ENCODE results near the gene SGSM1.

DNA sequence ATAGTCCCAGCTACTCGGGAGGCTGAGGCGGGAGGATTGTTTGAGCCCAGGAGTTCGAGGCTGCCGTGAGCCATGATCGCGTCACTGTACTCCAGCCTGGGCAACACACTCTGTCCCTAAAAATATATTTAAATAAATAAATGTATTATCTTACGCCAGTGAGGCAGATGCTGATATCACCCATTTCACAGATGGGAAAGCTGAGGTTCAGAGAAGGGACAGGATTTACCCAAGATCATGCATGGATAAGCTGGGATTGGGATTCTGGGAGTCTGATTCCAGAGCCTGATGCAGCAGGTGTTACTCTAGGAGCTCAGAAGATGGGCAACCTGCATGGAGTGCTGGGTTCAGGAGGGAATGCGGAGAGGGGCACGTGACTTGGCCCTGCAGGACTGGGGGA is 17.8 kb downstream of the SGSM1 start:
- TF ChIP-seq POLR2AphosphoS5 (IDR thresholded peaks at IDR 0.05) (no peak), EP300 (IDR thresholded peaks at IDR 0.05) (no peak), POLR2A (IDR thresholded peaks at IDR 0.05) (no peak)
- TF ChIP-seq, protein P1, sequence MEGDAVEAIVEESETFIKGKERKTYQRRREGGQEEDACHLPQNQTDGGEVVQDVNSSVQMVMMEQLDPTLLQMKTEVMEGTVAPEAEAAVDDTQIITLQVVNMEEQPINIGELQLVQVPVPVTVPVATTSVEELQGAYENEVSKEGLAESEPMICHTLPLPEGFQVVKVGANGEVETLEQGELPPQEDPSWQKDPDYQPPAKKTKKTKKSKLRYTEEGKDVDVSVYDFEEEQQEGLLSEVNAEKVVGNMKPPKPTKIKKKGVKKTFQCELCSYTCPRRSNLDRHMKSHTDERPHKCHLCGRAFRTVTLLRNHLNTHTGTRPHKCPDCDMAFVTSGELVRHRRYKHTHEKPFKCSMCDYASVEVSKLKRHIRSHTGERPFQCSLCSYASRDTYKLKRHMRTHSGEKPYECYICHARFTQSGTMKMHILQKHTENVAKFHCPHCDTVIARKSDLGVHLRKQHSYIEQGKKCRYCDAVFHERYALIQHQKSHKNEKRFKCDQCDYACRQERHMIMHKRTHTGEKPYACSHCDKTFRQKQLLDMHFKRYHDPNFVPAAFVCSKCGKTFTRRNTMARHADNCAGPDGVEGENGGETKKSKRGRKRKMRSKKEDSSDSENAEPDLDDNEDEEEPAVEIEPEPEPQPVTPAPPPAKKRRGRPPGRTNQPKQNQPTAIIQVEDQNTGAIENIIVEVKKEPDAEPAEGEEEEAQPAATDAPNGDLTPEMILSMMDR (IDR thresholded peaks at IDR 0.05): no peak
